ENCODE results near the gene TUBGCP2. TPM values are rescaled to one million over a fixed set of nuclear protein-coding genes. Genes with fewer than 3 reads are reported as not detected.

TUBGCP2 gene
- total RNA-seq, 1 experiment from 2014 or later = 92.2 TPM

GRCh38 chr10:133231946-133232574, 76.6 kb downstream of the TUBGCP2 start:
- H3K27ac Mint-ChIP-seq (ENCODE audit: unreplicated experiment) = no peak overlapping the region
- intact Hi-C loops (cut with micrococcal nuclease; ENCODE audit: unreplicated experiment) = no loop called here
- H3K27me3 Mint-ChIP-seq (ENCODE audit: insufficient read depth, unreplicated experiment) = peaks cover 11% of the 10 kb centered on the region
- H3K4me1 ChIP-seq = peaks cover 5% of the 10 kb centered on the region; the same call in 1 of the 2 replicates
- H3K36me3 ChIP-seq (ENCODE audit: control insufficient read depth, insufficient read depth, low read length) = no peaks in the 10 kb centered on the region
- ChIA-PET POLR2A (no interaction called here), CTCF (no interaction called here)
- no peak overlapping the region for H3K4me3 ChIP-seq (ENCODE audit: low read depth, low read length)
- no peaks in the 10 kb centered on the region for H3K4me1 Mint-ChIP-seq (ENCODE audit: low read depth, unreplicated experiment)
- no peak overlapping the region for H3K4me3 Mint-ChIP-seq (ENCODE audit: unreplicated experiment)
- H3K9me3 Mint-ChIP-seq (ENCODE audit: unreplicated experiment) = no peaks in the 10 kb centered on the region
- BruUV-seq (replicated peaks) = no TSS peak
- H3K27me3 ChIP-seq (replicated peaks; ENCODE audit: control insufficient read depth, insufficient read depth, low read length) = no peaks in the 10 kb centered on the region; the same call in none of the 2 replicates
- H3K36me3 Mint-ChIP-seq (ENCODE audit: insufficient read depth, unreplicated experiment) = no peaks in the 10 kb centered on the region
- TF ChIP-seq, protein P1, sequence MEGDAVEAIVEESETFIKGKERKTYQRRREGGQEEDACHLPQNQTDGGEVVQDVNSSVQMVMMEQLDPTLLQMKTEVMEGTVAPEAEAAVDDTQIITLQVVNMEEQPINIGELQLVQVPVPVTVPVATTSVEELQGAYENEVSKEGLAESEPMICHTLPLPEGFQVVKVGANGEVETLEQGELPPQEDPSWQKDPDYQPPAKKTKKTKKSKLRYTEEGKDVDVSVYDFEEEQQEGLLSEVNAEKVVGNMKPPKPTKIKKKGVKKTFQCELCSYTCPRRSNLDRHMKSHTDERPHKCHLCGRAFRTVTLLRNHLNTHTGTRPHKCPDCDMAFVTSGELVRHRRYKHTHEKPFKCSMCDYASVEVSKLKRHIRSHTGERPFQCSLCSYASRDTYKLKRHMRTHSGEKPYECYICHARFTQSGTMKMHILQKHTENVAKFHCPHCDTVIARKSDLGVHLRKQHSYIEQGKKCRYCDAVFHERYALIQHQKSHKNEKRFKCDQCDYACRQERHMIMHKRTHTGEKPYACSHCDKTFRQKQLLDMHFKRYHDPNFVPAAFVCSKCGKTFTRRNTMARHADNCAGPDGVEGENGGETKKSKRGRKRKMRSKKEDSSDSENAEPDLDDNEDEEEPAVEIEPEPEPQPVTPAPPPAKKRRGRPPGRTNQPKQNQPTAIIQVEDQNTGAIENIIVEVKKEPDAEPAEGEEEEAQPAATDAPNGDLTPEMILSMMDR (IDR thresholded peaks at IDR 0.05; ENCODE audit: insufficient read depth in 1 of 2, low read depth in 1 of 2, low read length in 1 of 2, severe bottlenecking in 1 of 2, unreplicated experiment in 1 of 2) = no peak
- no peak for DNase-seq
- no peaks in the 10 kb centered on the region for H3K9me3 ChIP-seq

GRCh38 chr10:133231244-133231945, 77.3 kb downstream of the TUBGCP2 start:
- no peaks in the 10 kb centered on the region for H3K9me3 ChIP-seq
- H3K4me1 ChIP-seq = peaks cover under 1% of the 10 kb centered on the region; the same call in 1 of the 2 replicates
- H3K27me3 ChIP-seq (replicated peaks; ENCODE audit: control insufficient read depth, insufficient read depth, low read length) = no peaks in the 10 kb centered on the region; the same call in 1 of the 2 replicates
- DNase-seq = no peak
- H3K4me1 Mint-ChIP-seq (ENCODE audit: low read depth, unreplicated experiment) = no peaks in the 10 kb centered on the region
- peak overlapping the region; percentile 29 for H3K4me3 Mint-ChIP-seq (ENCODE audit: unreplicated experiment)
- no peaks in the 10 kb centered on the region for H3K36me3 Mint-ChIP-seq (ENCODE audit: insufficient read depth, unreplicated experiment)
- BruUV-seq (replicated peaks) = no TSS peak
- no peaks in the 10 kb centered on the region for H3K36me3 ChIP-seq (ENCODE audit: control insufficient read depth, insufficient read depth, low read length)
- no peak overlapping the region for H3K27ac Mint-ChIP-seq (ENCODE audit: unreplicated experiment)
- CTCF ChIA-PET = no interaction called here
- no peaks in the 10 kb centered on the region for H3K9me3 Mint-ChIP-seq (ENCODE audit: unreplicated experiment)
- TF ChIP-seq, protein P1 (IDR thresholded peaks at IDR 0.05; ENCODE audit: insufficient read depth in 1 of 2, low read depth in 1 of 2, low read length in 1 of 2, severe bottlenecking in 1 of 2, unreplicated experiment in 1 of 2) = no peak
- intact Hi-C loops (cut with micrococcal nuclease; ENCODE audit: unreplicated experiment) = no loop called here
- POLR2A ChIA-PET = no interaction called here
- no peak overlapping the region for H3K4me3 ChIP-seq (ENCODE audit: low read depth, low read length)
- H3K27me3 Mint-ChIP-seq (ENCODE audit: insufficient read depth, unreplicated experiment) = peaks cover 11% of the 10 kb centered on the region

DNA sequence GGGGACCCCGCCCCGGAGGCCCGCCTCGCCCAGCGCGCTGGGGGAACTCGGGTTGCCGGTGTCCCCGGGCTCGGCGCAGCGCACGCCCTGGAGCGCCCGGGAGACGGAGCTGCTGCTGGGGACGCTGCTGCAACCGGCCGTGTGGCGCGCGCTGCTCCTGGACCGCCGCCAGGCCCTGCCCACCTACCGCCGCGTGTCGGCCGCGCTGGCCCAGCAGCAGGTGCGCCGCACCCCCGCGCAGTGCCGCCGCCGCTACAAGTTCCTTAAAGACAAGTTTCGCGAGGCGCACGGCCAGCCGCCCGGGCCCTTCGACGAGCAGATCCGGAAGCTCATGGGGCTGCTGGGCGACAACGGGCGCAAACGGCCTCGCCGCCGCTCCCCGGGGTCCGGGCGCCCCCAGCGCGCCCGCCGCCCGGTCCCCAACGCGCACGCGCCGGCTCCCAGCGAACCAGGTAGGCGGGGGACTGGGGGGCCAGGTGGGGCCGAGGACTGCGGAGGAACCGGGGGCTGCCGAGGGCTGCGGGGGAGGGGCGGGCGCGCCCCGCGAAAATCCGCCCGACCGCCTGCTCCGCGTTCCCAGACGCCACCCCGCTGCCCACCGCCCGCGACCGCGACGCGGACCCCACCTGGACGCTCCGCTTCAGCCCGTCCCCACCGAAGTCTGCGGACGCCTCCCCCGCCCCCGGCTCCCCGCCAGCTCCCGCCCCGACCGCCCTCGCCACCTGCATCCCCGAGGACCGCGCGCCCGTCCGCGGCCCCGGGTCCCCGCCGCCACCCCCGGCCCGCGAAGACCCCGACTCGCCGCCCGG, 78.1 kb downstream of the TUBGCP2 start:
- no peaks in the 10 kb centered on the region; the same call in 1 of the 2 replicates for H3K27me3 ChIP-seq (replicated peaks; ENCODE audit: control insufficient read depth, insufficient read depth, low read length)
- no peaks in the 10 kb centered on the region for H3K36me3 ChIP-seq (ENCODE audit: control insufficient read depth, insufficient read depth, low read length)
- no peak overlapping the region for H3K4me3 ChIP-seq (ENCODE audit: low read depth, low read length)
- no TSS peak for BruUV-seq (replicated peaks)
- Mint-ChIP-seq H3K36me3 (ENCODE audit: insufficient read depth, unreplicated experiment) (no peaks in the 10 kb centered on the region), H3K4me3 (ENCODE audit: unreplicated experiment) (no peak overlapping the region), H3K9me3 (ENCODE audit: unreplicated experiment) (no peaks in the 10 kb centered on the region), H3K27me3 (ENCODE audit: insufficient read depth, unreplicated experiment) (peaks cover 11% of the 10 kb centered on the region), H3K27ac (ENCODE audit: unreplicated experiment) (no peak overlapping the region), H3K4me1 (ENCODE audit: low read depth, unreplicated experiment) (no peaks in the 10 kb centered on the region)
- intact Hi-C loops (cut with micrococcal nuclease; ENCODE audit: unreplicated experiment) = no loop called here
- H3K4me1 ChIP-seq = no peaks in the 10 kb centered on the region
- TF ChIP-seq, protein P1 (IDR thresholded peaks at IDR 0.05; ENCODE audit: insufficient read depth in 1 of 2, low read depth in 1 of 2, low read length in 1 of 2, severe bottlenecking in 1 of 2, unreplicated experiment in 1 of 2) = no peak
- H3K9me3 ChIP-seq = no peaks in the 10 kb centered on the region
- POLR2A ChIA-PET = no interaction called here
- no peak for DNase-seq
- CTCF ChIA-PET = interaction anchor here (1.2 kb wide), 1 partner anchor 15 kb away, joined by 3 read pairs; no protein-coding TSS in a partner anchor
